GM21786 (cell line): ENCODE results near the gene ZNF502.
"Not testable (repeated sequence)": the region's sequence is repeated elsewhere in the genome, so short reads cannot be mapped to it uniquely, and the experiment has no call there.

Experiments used
- ATAC-seq: cut with Tn5 transposase; IDR thresholded peaks from one replicate; pipeline ENCODE4 v1.9.1; 2021; ENCODE audit not compliant: unreplicated experiment

Gene ZNF502

DNA sequence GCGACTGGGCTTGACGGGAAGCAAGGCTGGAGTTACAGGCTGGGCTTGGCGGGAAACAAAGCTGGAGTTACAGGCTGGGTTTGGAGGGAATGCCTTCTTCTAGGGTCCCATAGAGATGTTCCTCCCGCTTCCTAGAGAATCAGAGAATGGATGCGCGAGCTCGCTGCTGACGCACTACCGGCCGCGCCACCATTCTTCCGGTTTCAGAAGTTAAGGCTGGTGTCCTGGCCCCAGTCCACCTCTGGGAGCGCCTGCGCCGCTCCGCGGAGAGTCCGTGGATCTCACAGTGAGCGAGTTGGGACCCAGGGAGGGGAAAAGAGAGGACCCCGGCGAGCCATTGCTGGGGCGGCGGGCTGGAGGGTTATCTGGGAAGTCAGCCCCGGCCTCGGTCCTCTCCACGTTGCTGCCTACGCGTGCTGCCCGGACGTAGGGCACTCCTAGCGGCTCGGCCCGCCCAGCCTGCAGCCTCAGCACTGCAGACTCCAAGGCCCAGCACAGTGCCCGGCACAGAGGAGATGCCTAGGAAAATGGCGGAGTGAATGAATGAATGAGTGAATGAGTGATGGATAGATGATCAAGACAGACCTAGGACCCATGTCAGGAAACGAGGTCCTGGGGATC, at the start of gene ZNF502:
Gene ZNF502 (plus strand): TSS at position 206 of the 621 bp plus-strand sequence. CDS start 7,602 bp downstream, outside the sequence.
- ATAC-seq = peak; percentile 56

DNA sequence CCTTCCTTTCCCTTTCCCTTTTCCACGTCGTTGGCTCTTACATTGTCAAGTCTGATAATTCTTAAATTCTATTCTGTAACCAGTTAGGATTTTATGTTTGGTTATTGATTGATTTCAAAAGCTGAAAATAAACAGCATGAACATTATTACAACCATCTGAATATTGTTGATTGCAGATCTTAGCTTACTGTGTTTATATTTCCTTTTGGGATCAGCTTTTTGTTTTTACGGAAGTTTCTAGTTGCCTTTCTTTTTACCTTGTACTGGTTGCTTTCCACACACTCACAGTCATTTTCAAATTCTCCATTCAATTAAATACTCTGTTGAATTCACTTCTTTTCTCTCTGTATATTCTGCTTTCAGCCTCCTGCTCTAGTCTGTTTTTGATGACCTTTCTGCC, 47.3 kb upstream of the ZNF502 start:
- no peak for ATAC-seq

DNA sequence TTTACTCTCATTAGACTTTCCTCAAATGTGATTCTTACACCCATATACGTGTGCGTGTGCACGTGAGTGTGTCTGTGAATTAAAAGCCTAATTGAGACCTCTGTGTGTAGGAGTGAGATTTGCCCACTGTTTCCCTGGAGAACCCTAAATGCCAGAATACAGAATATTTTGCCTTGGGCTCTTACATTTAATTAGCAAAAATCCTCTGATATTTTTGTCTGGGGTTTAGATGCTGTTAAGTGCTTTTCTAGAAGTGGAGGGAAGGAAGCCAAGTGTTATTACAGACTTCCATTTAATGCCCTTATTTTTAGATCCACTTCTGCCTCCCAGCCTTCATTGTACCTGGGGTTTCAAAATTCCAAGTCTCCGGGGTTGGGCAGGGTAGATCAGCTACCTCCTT, 46.1 kb upstream of the ZNF502 start:
- no peak for ATAC-seq

DNA sequence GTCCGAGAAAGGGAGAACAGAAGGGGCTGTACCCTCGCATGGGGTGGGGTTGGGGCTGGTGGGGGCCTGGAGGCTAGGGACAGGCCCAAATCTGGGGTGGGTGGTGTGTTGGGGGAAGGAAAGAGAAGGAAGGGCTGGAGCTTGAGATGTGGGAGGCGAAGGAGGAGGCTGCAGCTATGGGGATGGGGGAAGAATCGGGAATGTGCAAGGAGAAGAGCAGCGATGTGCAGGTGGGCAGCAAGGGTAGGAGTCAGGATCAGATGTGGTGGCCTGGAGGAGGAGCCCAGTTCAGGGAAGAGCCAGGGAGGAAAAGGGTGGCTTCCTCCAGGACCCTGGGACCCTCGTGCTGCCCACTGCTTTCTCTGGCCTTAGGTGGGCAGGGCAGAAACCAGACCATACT, 42.7 kb upstream of the ZNF502 start:
- no peak for ATAC-seq

DNA sequence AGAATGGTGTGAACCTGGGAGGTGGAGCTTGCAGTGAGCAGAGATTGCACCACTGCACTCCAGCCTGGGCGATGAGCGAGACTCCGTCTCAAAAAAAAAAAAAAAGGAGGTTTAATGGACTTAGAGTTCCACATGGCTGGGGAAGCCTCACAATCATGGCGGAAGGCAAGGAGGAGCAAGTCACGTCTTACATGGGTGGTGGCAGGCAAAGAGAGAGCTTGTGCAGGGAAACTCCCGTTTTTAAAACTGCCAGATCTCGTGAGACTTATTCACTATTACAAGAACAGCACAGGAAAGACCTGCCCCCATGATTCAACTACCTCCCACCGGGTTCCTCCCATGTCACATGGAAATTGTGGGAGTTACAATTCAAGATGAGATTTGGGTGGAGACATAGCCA, 39.0 kb upstream of the ZNF502 start:
- ATAC-seq = not testable (repeated sequence)

DNA sequence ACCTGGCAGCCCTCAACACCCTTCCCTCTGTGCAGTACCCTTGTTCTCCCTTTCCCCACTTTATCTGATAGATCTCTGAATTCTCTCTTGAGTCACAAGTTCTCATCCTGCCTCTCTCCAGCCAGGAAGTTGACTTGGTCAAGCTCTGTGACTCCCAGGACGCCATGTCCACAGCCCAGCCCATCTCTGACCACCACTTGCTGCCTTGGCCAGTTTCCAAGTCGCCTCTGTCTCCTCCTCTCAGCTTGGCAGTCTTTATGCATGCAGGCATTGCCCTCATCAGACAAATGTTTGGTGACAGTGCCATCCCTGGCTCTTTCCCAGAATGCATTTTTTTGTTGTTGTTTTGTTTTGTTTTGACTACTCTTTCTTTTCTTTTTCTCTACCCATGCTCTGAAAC, 38.2 kb upstream of the ZNF502 start:
- no peak for ATAC-seq

DNA sequence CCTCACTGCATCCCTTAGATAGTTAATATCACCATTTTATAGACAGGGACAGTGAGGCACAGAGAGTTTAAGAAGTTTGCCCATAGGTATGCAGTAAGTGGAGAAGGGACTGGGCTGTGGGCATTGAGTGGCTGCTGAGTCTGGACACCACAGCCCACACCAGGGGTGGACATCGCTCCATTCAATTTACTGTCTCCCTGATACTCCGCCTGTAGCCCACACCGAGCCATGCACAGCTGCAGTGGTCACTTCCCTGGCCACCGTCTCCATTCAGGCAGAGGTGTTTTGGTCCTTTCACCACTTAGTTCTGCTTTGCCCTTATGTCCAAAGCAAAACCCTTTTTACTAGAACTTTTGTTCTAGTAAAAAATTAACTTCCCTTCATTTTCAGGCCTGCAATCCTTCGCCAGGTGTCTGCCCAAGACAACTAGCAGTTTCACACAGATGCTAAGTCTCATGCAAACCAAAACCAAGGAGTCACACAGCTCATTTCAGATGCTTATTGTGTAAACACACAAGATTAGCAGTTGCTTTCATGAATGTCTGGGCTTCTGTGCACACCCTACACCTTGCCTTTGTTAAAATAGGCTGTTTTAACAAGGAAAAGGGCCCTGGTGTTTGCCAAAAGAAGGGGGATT, 33.9 kb upstream of the ZNF502 start:
- peak; percentile 60 for ATAC-seq

DNA sequence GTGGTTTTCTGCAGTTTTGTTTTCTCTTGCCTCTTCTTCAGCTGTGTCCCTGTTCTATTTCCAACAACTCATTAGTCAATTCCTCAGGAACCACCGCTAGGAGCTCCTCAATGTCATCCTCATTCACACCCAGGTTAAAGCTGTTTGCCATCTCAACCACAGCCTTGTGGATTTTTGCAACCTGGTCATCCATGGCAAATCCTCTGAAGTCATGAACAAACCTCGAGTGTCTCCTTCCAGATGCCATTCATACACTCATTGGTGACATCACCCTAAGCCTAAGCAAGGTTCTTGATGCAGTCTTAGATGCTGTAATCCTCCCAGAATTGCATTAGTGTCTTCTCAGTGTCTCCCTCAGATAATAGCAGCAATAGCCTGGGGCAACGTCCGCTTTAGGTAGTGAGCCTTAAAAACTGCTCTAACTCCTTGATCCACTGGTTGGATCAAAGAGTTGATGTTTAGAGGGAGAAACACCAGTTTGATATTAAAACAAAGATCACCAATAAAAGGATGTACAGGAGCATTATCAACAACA, 31.5 kb upstream of the ZNF502 start:
- ATAC-seq = no peak

DNA sequence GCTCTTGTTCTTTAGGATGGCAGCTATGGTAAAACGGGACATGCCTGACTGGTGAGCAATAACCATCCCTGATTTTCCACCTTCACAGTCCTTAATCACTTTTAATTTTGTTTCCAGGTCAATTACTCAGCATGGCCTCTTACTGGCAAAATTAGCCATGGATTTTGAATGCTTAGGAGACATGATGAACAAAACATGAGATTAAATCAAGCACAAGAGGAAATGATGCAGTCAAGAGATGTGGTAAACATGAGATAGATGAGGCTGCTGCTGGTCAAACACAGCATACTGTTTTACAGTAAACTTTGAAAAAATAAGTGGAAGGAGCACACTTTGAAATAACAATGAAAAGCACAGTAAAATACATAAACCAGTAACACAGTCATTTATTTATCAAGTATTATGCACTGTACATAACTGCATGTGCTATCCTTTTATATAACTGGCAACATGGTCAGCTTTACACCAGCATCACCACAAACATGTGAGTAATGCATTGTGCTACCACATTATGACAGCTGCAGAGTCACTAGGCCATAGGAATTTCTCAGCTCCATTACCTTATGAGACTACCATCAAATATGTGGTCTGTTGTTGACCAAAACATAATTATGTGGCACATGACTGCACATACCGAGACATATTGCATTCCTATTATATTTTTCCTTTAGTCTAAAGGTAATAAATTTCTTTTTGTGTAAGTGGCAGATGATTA, 30.1 kb upstream of the ZNF502 start:
- no peak for ATAC-seq

DNA sequence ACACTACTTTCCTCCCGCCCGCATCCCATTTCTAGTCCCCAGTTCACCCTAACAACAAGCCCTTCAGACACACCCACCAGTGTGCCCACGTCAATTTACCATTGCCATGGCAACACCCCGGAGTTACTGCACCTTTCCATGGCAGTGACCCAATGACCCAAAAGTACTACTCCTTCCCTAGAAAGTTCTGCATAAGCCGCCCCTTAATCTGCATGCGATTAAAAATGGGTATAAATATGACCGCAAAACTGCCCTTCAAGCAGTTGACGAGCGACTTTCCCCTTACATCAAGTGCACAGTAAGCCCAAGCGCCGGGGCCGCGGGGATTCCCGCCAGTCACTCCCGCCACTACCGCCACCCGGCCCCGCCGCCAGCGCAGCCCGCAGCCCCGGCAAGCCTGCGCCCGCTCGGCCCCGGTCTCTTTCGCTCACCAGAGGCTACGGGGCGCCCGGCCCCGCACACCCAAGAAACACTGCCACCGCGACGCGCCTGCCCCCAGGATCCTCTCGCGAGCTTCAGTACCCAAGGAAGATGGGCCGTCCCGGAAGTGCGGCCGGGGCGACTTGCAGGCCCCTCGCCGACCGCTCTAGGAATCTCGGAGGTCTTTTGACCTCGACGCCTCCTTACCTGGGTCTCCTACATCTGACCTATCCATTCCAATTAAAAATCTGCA, 27.2 kb upstream of the ZNF502 start:
- ATAC-seq = peak; percentile 79

DNA sequence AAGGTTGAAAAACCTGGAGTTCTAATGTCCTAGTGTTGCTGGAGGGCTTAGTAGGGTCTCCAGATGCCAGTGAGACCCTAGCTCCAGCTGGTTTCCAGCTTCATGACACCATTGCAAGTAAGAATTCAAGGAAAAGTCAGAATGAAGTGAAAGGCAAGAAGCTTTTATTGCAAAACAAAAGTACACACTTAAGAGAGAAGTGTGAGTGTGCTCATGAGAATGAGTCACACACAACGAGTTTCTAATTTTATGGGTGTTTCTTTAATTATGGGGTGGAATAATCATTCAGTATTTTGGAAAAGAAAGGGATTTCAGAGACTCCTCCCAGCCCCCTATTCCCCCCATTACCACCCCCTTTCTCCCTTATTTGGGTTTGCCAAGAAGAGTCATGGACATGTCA, 24.6 kb upstream of the ZNF502 start:
- no peak for ATAC-seq

DNA sequence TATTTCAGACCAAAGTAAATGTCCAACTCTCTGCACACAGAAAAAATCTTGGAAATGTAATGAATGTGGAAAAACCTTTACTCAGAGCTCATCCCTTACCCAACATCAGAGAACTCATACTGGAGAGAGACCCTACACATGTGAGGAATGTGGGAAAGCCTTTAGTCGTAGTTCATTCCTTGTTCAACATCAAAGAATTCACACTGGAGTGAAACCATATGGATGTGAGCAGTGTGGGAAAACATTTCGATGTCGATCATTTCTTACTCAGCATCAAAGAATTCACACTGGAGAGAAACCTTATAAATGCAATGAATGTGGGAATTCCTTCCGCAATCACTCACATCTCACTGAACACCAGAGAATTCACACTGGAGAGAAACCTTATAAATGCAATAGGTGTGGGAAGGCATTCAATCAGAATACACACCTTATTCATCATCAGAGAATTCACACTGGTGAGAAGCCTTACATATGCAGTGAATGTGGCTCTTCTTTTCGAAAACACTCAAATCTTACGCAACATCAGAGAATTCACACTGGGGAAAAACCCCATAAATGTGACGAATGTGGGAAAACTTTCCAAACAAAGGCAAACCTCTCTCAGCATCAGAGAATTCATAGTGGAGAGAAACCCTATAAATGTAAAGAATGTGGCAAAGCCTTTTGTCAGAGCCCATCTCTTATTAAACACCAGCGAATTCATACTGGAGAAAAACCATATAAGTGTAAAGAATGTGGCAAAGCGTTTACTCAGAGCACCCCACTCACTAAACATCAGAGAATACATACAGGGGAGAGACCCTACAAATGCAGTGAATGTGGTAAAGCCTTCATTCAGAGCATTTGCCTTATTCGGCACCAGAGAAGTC, 9.0 kb downstream of the ZNF502 start:
- ATAC-seq = no peak

DNA sequence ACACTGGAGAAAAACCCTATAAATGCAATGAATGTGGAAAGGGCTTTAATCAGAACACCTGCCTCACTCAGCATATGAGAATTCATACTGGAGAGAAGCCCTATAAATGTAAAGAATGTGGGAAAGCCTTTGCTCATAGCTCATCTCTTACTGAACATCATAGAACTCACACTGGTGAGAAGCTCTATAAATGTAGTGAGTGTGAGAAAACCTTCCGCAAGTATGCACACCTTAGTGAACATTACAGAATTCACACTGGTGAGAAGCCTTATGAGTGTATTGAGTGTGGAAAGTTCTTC, 9.6 kb downstream of the ZNF502 start:
- ATAC-seq = no peak

DNA sequence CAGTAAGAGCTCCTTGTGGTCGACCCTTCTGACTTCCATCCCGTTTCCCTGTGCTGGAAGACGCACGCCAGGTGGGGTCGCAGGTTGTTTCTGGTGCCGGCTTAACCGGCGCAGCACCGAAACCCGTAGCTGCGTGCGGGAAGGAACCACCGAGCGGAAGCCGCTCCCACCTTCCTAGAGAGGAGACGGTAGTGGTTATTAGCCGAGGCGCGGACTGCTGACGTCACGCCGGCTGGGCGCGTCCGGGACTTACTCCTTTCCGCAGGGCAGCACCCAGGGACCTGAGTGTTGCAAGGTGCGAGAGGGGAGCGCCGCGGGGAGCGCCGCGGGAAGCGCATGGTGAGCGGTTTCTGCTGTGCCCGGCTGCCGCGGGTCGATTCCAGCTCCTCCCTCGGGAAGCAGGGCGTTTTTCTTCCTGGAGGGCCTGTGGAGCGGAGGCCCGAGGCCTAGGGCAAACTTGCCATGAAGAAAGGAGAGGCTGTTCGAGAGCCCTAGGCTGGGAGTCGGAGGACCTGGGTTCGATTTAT, 17.0 kb downstream of the ZNF502 start, which contains the start of gene ZNF501:
Gene ZNF501 (plus strand): TSS at position 252 of the 527 bp plus-strand sequence. CDS start 4,787 bp downstream, outside the sequence.
- peak; percentile 88 for ATAC-seq

DNA sequence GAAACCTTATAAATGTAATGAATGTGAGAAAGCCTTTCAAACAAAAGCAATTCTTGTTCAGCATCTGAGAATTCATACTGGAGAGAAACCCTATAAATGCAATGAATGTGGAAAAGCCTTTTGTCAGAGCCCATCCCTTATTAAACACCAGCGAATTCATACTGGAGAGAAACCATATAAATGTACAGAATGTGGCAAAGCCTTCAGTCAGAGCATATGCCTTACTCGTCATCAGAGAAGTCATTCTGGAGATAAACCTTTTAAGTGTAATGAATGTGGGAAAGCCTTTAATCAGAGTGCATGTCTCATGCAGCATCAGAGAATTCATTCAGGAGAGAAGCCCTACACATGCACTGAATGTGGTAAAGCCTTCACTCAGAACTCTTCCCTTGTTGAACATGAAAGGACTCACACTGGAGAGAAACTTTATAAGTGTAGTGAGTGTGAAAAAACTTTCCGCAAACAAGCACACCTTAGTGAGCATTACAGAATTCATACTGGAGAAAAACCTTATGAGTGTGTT, 22.2 kb downstream of the ZNF502 start:
- ATAC-seq = no peak

DNA sequence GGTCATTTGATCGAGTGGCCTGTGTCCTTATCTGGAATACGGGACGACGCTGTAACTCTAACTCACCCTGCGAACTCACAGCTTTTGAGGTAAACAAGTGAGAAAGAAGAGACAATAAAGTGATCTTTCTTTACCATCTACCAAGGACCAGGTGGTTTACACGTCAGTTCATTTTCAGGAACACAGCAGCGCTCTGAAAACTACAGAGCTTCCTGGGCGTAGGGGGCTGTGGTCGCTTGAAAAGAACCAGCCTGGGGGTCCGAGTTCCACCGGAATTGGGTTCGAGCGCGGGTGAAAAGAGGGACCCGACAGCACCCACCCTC, 48.6 kb downstream of the ZNF502 start:
- no peak for ATAC-seq

DNA sequence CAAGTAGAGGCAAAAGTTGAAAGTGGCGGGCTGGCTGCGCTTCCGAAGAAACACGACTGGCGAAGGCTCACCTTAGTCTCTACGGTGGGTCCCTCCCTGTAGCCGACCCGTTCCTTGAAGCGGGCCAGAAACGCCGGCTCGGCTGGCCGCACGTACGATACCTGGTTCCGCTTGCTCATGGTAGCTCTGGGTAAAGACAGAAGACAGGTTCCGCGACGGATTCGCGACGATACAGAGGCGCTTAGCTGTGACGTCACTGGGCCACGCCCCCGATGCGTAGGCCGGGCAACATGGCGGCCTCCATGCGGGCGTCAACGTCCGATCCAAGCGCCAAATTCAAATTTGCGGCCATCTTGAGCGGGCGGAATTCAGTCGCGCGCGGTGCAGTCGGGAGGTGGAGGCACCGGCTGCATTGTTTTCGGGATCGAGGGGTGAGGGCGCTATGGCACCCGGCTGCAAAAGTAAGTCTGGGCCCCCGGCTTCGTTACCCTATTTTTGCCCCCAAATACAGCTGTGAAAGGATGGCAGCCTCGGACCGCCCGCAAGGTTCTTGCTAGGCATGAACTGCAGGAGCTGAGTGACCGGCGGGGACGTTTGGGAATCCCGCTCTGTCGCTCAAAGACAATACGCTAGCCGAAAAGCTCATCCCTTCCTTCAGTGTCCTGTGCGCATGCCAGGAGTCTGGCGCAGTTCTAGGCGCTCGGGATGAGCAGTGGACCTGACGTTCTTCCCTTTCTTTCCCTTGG, 49.1 kb downstream of the ZNF502 start, which contains the start of the genes KIAA1143 and KIF15:
Gene KIAA1143 (minus strand): TSS at position 196 of the 746 bp plus-strand sequence. CDS start 17 bp downstream, at position 179.
Gene KIF15 (plus strand): TSS at position 371 of the 746 bp plus-strand sequence. CDS start 72 bp downstream, at position 443.
- peak; percentile 86 for ATAC-seq

DNA sequence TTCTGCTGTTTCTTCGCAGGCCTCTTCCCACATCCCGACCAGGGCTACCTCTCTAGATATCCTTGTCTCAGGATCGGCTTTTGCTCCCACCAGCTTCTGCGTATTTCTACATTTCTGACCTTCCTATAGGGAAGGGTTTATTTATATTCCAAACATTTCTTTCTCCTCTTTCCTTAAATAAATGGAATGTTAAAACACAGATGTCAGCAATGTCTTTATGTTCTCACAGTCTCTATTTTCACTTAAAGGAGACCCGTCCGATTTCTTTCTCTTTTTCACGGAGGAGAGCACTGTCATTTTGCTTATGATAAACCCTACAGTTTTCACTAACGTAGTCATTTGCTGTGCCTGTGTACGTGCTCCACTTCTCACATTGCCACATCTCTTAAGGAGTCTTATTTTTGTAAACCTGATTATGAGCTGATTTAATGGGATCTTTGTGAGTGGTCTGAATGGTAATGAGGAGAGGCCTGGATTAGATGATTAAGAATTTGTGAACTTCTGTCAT, 49.8 kb downstream of the ZNF502 start:
- no peak for ATAC-seq

DNA sequence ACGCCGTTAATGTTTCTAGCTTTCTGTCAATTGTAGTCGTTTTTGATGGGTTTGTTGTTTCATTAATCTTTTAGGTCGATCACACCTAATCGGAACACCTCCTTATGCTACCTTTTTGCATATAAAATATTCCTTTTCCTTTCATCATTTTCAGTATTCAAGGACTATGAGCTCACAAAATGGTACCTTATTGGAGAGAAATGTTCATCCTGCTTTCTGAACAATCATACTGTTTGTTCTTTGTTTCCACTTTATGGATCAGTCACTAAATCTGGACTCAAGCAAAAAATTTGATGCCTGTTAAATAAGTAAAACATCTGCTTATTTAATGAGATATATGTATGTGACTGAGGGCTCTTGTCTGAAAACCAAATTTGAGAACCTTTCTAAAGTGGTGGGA, 50.2 kb downstream of the ZNF502 start:
- no peak for ATAC-seq
